SK-N-SH (cell line): Measurements from ENCODE around the gene TMEM191C.
"Not testable (repeated sequence)": the region's sequence is repeated elsewhere in the genome, so short reads cannot be mapped to it uniquely, and the experiment has no call there.

ENCODE experiments used
- CHD2 ChIP-seq: fragments of 150-350 bp; IDR thresholded peaks from 2 replicates; pipeline ENCODE4 v1.6.1; 2018; ENCODE audit warnings: low read length; ENCODE audit not compliant: partially characterized antibody
- EP300 ChIP-seq, 2 experiments: IDR thresholded peaks; 2 replicates each; pipeline versions ENCODE4 v1.4.0 to v1.6.1; 2012; ENCODE audit warnings: borderline replicate concordance in 1 of 2, low read depth in 1 of 2, low read length in 1 of 2
- EZH2phosphoT487 ChIP-seq: fragments of 200-600 bp; sonication (generic); IDR thresholded peaks from 2 replicates; pipeline ENCODE4 v1.6.1; 2017; ENCODE audit warnings: low read depth, mixed run types, mild to moderate bottlenecking, antibody characterized with exemption, moderate library complexity, borderline replicate concordance
- GABPA ChIP-seq: IDR thresholded peaks from 2 replicates; pipeline ENCODE4 v1.4.0; 2012; ENCODE audit warnings: low read depth, mild to moderate bottlenecking
- MXI1 ChIP-seq: IDR thresholded peaks from 2 replicates; pipeline ENCODE4 v1.6.1; 2012; ENCODE audit warnings: mild to moderate bottlenecking, low read depth, low read length, improper control_type of control experiment
- POLR2AphosphoS5 ChIP-seq: IDR thresholded peaks from 2 replicates; pipeline ENCODE4 v1.6.1; 2012; ENCODE audit warnings: low read depth, low read length
- TAF1 ChIP-seq: IDR thresholded peaks from 2 replicates; pipeline ENCODE4 v1.6.1; 2012; ENCODE audit warnings: low read depth, mild to moderate bottlenecking, low read length, moderate library complexity, borderline replicate concordance
- YY1 ChIP-seq: IDR thresholded peaks from 2 replicates; pipeline ENCODE4 v1.4.0; 2012; ENCODE audit warnings: low read depth, mild to moderate bottlenecking
- TF ChIP-seq, protein P1 (sequence below): IDR thresholded peaks from 2 replicates; pipeline ENCODE4 v1.6.1; 2012; ENCODE audit warnings: mild to moderate bottlenecking, low read depth, low read length, moderate library complexity
- TF ChIP-seq, protein P2 (sequence below): fragments of 200-600 bp; sonication (generic); IDR thresholded peaks from 2 replicates; pipeline ENCODE4 v1.6.1; 2017; ENCODE audit warnings: antibody characterized with exemption, mild to moderate bottlenecking, moderate library complexity
- TF ChIP-seq, protein P3 (sequence below): IDR thresholded peaks from 2 replicates; pipeline ENCODE4 v1.4.0; 2012; ENCODE audit warnings: low read depth

DNA sequence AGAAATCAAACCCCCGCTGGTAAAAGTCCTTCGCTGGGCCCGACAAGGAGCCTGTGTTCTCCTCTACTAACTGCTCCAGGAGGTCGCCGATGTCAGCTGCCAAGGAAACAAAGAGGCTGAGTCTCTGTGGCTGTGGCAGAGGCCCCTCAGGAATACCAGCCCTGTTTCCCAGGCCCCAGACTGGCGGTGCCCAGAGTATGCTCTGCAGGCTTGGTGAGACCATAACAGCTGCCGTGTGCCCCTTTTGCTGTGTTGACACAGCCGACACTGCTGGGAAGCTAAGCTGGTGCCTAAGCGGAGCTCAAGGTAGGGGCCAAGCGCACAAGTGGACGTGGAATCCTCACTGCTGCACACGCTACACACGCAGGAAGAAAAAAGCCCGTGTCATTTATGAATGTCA, 16.9 kb downstream of the TMEM191C start:
- TF ChIP-seq MXI1; EZH2phosphoT487; GABPA; CHD2; YY1; POLR2AphosphoS5; TAF1; EP300 (IDR thresholded peaks at IDR 0.05; ENCODE audit: borderline replicate concordance in 1 of 2, low read depth in 1 of 2, low read length in 1 of 2): not testable (repeated sequence)
- TF ChIP-seq, protein P1, sequence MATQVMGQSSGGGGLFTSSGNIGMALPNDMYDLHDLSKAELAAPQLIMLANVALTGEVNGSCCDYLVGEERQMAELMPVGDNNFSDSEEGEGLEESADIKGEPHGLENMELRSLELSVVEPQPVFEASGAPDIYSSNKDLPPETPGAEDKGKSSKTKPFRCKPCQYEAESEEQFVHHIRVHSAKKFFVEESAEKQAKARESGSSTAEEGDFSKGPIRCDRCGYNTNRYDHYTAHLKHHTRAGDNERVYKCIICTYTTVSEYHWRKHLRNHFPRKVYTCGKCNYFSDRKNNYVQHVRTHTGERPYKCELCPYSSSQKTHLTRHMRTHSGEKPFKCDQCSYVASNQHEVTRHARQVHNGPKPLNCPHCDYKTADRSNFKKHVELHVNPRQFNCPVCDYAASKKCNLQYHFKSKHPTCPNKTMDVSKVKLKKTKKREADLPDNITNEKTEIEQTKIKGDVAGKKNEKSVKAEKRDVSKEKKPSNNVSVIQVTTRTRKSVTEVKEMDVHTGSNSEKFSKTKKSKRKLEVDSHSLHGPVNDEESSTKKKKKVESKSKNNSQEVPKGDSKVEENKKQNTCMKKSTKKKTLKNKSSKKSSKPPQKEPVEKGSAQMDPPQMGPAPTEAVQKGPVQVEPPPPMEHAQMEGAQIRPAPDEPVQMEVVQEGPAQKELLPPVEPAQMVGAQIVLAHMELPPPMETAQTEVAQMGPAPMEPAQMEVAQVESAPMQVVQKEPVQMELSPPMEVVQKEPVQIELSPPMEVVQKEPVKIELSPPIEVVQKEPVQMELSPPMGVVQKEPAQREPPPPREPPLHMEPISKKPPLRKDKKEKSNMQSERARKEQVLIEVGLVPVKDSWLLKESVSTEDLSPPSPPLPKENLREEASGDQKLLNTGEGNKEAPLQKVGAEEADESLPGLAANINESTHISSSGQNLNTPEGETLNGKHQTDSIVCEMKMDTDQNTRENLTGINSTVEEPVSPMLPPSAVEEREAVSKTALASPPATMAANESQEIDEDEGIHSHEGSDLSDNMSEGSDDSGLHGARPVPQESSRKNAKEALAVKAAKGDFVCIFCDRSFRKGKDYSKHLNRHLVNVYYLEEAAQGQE, result not testable (repeated sequence)
- TF ChIP-seq, protein P2, sequence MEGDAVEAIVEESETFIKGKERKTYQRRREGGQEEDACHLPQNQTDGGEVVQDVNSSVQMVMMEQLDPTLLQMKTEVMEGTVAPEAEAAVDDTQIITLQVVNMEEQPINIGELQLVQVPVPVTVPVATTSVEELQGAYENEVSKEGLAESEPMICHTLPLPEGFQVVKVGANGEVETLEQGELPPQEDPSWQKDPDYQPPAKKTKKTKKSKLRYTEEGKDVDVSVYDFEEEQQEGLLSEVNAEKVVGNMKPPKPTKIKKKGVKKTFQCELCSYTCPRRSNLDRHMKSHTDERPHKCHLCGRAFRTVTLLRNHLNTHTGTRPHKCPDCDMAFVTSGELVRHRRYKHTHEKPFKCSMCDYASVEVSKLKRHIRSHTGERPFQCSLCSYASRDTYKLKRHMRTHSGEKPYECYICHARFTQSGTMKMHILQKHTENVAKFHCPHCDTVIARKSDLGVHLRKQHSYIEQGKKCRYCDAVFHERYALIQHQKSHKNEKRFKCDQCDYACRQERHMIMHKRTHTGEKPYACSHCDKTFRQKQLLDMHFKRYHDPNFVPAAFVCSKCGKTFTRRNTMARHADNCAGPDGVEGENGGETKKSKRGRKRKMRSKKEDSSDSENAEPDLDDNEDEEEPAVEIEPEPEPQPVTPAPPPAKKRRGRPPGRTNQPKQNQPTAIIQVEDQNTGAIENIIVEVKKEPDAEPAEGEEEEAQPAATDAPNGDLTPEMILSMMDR, result not testable (repeated sequence)
- TF ChIP-seq, protein P3, sequence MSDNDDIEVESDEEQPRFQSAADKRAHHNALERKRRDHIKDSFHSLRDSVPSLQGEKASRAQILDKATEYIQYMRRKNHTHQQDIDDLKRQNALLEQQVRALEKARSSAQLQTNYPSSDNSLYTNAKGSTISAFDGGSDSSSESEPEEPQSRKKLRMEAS, result not testable (repeated sequence)
